Cerebellar nuclear complex (tissue), 1 donor: ENCODE data around the gene DHRS3.

ENCODE experiments used
- DNase-seq, 2 experiments: peaks; one replicate each; lab custom pipeline; 2025; lab: John Stamatoyannopoulos, UW

Gene DHRS3

DNA sequence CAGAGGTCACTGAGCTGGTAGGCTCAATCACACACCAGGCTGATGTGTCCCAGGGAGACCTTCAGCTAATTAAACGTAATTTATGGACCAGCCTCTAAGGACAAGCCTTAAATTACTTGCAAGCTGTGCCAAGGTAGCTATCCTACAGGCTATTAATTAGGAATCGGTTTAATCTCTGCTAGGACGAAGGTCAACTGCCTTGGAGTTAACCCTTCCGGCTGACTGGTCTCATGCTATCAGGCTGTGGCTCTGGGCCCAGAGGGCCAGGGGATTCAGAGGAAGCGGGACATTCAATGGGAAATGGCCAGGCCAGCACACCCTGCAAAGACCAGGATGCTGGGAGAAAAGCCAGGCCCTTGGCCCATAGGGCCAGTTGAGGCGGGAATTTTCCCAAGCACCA, 19.0 kb downstream of the DHRS3 start:
- no peak for DNase-seq

DNA sequence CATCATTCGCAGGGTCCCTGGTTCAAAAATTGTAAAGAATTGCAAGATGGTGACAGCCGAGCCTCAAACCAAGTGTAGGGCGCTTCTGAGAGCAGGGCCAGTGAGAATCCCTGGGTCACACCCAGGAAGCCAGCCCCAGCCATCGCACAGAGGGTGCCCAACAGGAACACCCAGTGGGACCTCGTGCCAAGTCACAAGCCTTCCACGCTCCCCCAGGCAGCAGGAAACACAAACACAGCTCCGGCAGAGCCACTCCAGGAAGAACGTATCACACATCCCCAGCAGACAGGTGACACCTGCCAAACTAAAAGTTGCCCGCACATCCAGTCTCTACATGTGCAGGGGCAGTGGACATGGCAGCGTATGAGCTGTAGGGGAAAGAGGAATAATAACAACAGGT, 20.2 kb downstream of the DHRS3 start:
- no peak for DNase-seq

DNA sequence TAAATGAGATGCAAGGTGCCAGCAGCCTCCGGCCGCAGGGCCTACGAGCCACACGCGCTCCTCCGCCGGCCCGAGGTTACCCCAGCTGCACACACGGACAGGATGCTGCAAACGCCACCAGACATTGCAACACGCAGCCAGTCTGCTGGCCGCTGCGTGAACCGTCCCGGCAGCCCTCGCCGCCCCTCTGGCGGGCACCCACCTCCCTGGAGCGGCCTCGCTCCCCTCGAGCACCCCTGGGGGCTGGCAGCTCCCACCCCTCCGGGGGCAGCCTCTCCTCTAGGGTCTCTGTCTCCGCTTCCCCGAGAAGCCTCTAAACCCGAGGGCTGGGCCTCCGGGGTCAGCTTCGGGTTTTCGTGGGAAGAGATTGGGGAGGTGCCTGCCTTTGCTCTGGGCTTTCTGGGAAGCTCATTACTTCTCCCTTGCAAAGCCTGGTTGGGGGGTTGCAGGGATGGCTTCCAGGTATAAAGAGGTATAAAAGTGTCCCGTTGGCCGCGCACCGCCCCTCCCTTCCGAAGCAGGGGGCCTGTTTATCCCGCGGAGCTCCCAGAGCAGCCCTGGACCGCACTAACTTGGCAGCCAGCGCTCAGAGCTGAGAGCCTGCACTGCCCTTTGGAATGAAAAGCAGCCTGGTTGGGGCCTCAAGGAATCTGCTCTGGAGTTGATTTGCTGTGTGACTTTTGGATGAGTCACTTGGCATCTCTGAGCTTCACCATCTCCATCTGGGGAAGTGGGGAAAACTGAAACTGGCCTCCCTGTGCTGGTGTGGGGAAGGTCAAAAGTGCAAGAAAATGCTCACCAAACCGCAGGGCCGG, 21.8 kb downstream of the DHRS3 start:
- no peak for DNase-seq

DNA sequence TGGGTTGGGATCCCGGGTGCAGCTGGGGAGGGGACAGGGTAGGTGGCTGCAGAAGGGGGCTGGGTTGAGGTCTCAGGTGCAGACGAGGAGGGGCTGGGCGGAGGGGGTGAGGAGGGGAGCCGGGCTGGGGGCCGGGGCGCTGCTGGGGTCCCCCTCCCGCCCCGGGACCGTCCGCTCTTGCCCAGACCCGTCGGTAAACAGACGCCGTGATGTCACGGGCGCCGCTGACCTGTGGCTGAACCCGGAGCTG, 22.3 kb downstream of the DHRS3 start:
- DNase-seq: no peak

DNA sequence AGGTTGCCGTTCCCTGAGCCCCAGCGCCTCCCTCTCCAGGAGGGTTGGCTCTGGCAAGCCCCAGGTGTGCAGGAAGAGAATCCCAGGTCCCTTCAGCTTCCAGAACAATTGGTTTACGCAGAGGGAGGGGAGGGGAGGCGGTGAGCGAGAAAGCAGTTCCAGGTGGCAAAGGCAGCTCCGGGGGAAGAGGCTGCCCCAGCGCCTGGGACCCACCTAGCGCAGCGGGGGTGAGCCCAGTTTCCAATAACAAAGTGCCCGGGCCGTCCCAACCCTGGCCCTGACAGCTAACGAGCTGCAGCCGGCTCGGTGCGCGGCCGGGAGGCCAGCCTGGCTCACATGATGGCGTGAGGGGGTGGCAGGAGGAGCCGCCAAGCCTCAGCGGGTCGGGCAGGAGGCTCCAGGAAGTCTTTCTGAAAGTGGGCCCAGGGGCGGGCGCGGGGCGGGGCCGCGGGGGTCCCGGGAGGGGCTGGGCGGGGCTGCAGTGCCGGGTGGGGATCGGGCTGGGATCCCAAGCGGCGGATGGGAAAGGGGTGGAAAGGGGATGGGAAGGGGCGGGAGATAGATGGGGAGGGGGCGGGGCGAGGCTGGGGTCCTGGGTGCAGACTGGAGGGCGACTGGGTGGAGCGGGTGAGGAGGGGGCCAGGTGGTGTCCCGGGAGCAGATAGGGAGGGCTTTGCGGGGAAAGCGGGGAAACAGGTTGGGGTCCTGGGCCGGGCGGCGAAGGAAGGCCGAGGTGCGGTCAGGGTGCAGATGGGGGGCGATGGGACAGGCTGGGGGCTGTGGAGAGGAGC, 22.8 kb downstream of the DHRS3 start:
- DNase-seq: no peak

DNA sequence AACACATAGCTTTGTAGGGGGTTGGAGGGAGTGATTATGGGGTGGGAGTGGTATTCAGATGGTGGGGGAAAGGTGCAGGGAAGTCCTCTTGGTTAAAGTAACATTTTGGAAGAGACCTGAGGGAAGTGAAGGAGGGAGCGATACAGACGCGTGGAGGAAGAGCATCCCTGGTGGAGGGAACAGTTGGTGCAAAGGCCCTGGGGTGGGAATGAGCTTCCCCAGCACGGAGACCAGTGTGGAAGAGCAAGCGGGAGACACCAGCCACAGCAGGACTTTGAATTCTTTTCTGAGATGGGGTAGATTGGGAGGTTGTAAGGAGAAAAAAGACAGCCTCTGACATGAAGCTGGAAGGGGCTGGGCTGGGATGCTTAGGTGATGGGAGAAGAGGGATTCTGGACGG, 23.5 kb downstream of the DHRS3 start:
- DNase-seq: no peak

DNA sequence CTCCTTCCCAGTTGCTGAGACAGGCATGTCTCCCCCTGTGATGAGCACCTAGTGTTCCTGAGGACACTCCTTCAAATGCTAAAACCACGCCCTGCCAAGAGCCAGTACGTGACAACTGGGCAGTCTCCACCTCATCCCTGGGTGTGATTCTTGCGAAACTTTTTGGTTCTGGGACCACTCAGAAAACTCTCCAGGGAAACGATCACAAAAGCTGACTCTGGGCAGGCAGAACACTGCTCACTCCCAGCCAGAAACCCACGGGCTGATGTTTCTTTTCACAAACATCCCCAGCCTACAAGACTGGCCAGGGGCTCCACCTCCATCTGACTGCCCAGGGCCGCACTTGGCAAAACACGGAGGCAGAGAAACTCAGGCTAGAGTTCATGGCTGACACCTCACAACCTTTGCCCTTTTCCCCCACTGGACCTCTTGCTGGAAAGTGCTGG, 24.4 kb downstream of the DHRS3 start:
- DNase-seq: no peak

DNA sequence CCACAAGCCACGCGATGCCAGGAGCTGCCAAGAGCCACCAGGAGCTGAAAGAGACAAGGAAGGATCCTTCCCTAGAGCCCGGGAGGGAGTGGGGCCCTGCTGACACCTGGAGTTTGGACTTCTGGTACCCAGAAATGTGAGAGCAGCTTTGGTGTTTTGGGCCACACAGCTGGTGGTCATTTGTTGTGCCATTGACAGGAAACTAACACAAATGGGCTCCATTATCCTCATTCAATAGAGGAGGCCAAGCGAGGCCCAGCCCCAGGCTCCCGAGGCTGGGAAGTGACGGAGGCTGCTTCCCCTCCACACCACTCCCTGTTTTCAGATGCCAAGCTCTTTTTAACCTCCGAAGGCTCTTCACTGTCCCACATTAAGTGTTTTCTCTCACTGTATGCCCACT, 25.5 kb downstream of the DHRS3 start:
- DNase-seq: no peak

DNA sequence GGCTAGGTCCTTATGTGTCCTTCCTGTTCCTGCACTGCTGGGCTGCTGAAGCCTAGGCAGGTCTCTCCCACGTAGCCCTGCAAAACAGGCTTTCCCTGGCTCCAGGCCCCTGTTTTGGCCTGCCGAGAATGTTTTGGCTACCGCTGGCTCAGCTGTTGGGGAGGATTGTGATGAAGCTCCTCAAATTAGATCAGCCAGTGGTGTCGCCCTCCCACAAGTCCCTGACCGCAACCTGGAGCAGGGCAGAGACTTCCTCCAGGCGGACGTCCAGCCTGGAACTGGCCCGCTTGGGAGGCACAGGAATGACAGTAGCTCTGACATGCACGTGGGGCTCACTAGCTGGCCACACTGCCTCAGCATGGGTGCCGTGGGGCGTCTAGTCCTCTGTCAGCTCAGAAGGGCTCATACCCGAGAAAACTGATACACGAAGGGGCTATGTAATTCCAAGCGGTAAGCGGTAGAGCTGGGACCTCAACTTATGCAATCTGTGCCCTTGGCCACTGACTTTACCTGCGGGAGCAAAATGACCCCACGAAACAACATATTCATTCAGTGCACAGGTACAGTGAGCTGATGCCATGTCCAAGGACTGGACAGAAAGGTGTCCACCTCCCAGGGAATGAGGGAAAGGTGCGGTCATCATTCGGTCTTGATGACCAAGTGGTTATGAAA, 26.6 kb downstream of the DHRS3 start:
- DNase-seq: no peak

DNA sequence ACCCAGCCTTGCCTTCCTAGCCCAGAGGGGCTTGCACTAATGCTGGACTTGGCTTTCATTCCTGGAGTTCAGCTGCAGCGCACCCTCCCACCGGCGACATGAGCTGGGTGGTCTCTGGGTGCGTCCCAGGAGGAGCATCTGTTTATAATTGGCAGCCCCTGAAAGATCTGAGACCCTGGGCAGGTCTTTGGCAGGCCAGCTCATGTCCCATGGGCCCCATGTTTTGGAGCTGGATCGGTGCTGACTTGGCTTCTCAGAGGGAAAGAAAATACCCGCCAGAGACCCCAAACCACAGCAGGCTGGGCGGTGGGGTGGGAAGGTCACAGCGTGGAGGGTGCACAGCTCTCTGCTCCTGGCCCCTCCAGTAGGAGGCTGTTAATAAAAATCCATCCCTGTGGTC, 29.3 kb downstream of the DHRS3 start:
- DNase-seq: no peak

DNA sequence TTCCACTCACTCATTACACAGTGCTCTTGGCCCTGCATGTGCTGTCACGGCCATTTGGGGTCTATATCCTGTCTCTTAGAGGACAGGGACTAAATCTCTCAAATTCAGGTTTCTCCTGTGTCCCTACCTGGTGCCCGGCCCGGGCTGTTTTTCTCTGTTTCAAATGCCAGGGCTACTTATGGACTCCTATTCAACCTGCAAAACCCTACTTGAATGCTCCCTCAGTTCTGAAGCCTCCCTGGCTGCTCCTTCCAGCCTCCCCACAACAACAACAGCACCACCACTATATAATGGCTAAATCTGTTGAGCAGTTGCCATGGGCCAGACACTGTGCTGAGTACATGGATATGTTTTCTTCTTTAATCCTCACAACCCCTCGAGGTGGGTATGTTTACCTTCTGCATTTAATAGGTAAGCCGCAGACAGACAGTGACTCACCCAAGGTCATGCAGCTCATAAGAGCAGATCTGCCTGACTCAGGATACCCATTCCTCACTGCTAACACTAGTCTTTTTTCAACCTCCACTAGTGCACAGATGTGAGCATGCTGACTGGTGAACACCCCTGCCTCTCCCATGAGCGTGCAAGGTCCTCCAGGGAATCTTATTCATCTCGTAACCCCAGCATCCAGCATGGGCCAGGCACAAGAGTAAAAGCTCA, 29.9 kb downstream of the DHRS3 start:
- no peak for DNase-seq

DNA sequence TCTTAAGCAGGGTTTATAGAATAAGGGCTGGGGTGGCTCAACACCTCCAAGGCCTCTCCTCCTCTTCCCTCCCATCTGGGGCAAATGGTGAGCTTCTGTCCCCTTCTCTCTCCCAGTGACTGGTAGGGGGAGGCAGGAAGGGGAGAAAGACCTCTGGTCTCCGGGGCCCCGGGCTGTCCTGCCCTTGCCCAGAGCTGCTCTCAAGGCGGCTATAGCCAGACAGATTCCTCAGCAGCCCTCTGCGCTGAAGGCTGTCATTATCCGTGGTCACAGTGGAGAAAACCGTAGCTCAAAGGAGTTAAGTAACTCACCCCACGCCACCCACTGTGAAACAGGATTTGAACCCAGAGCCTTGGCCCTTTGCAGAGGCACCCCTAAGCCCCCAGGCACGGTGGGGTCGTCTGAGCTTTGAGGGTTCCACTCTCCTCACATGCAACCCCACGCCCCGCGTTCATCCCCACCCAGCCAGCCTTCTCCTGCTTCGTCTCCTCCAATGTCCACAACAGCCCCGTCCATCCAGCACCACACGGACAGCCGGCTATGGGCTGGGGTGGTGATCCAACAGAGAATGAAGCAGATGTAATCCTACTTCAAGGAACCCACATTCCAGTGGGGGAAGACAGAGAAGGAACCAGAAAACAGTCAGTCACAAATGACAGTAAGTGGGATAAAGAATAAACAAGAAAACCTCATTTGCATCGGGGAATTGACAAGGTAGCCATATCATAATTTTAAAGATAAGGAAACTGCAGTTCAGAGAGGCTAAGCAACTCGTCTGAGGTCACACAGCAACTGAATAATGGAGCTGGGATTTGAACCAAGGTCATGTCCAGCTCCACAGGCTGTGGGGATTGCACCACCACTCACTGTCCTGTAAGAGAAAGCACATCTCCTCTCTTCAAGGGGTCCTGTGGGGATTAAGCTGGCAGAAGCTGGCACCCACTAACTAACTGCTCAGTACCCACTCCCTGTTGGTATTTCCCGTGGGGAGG, 31.8 kb downstream of the DHRS3 start:
- no peak for DNase-seq

DNA sequence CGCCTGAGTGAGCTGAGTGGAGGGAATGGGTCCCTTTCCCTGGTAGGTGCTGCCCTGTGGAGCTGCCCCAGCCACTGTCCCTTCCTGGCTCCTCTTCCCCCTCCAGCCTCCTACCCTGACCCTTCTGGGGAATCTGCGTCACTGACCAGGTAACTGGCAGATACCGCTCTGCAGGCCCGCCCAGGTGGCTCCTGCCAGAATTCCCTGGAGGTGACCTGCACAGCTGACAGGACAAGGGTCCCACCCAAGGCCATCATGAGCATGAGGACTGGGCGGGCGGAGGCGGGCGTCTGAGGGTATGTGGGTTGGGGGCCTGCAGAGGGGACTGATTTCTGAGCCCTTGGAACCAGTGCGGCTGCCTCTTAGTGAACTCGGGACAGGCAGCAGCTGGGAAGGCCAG, 32.5 kb downstream of the DHRS3 start:
- DNase-seq: no peak

DNA sequence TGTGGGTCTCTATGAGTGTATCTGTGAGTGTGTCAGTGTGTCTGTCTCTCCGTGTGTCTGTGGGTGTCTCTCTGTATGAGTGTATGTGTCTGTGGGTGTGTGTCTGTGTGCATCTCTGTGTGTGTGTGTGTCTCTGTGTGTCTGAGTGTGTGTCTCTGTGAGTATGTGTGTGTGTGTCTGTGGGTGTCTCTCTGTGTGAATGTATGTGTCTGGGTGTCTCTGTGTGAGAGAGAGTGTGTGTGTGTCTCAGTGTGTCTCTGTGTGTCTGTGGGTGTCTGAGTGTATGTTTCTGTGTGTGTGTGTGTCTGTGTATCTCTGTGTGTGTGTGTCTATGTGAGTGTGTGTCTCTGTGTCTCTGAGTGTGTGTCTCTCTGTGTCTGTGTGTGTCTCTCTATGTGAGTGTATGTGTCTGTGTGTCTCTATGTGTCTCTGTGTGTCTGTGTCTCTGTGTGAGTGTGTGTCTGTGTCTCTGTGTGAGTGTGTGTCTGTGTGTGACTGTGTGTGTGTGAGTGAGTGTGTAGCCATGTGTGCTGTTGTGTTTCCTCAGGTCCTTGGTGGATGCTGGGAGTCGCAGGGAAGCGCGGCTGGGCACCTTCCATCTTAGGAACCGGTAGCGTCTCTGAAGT, 33.0 kb downstream of the DHRS3 start:
- DNase-seq: no peak

DNA sequence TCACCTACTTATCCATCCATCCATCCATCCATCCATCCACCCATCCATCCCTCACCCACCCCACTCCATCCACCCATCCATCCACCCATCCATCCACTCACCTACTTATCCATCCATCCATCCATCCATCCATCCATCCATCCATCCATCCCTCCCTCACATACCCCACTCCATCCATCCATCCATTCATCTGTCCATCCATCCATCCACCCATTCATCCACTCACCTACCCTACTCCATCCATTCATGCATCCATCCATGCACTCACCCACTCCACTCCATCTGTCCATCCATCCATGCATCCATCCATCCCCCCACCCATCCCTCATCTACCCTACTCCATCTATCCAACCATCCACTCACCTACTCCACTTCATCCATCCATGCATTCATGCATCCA, 34.5 kb downstream of the DHRS3 start:
- DNase-seq: no peak

DNA sequence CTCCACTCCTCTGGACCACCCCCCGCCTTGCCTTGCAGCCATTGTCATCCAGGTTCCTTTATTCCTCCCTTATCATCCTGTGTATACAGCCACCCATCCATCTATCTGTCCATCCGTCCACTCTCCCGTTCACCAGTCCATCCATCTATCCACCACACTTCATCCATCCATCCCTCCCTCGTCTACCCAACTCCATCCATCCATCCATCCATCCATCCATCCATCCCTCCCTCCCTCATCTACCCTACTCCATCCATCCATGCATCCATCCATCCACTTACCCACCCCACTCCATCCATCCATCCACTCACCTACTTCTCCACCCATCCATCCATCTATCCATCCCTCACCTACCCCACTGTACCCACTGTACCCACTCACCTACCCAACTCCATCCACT, 35.4 kb downstream of the DHRS3 start:
- no peak for DNase-seq

DNA sequence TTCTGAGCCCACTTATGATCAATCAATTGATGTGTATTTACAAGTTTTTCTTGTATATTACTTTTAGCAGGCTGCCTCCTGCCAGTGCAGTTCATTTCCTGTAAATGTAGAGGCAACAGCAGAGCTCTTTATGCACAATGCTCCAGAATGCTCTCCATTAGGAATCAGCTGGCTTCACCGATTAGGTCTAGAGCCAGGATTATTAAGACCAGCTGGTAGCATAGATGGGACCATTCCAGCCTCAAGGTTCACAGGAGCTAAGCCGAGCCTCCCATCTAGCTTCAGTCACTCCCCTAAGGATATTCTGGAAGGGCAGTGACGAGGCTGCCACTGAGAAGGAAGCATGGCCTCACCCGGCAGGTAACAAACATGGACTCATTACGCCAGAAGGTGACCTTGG, 36.8 kb downstream of the DHRS3 start:
- no peak for DNase-seq

DNA sequence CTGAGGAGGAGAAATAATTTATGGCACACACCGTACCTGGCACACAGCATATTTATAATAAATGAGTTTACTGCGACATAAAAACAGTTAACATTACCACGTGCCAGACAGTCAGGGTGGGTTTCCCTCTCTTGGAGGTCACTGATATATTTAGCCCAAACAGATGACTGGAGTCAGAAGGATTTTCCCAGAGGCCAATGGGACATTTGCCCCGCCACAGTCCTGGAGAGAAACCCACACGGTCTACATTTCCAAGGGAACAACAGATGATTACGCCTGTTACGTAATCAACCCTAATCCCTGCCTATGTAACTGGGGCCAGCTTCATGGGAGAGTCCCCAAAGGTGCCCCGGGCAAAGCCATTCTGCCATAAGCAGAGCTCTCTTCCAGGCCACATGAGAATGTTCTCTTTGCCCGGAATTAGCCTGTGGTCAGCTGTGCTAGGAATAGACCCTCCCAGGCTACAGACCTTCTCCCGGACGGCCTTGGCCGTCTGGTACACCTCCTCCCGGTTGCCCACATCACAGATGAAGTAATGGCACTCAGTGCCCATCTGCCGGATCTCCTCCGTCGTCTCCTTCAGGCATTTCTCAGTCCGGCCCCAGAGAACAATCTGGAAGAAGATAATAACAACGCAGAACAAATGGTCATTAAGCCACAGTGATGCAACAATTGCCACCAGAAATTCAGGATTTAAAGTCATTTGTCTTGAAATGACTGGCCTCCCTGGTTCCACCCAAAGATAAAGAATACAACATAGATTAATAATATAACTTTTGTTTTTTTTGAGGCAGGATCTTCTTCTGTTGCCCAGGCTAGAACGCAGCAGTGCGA, 37.7 kb downstream of the DHRS3 start:
- no peak for DNase-seq

DNA sequence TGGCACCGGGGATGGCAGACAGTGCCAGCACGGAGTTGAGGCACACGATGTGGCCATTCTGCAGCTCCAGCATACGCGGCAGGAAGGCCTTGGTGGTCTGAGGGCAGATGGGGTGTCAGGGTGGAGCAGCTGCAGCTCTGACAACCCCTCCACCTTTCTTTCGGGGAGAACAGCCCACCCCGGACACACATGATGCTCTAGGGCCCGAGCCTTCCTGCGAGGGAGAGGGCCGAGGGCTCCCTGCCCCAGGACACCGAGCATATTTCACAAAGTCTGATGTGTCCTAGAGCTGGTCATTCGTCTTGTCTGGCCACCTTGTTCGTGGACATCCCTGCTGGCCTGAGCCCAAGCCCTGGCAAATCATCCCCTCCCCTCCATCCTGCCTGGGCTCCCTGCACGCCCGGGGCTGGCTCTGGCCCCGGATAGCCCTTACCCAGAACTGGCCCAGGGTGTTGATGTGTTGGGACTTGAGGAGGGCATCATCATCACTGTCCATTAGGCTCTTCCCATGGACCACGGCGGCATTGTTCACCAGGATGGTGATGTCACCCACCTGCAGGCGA, 39.1 kb downstream of the DHRS3 start:
- no peak for DNase-seq

DNA sequence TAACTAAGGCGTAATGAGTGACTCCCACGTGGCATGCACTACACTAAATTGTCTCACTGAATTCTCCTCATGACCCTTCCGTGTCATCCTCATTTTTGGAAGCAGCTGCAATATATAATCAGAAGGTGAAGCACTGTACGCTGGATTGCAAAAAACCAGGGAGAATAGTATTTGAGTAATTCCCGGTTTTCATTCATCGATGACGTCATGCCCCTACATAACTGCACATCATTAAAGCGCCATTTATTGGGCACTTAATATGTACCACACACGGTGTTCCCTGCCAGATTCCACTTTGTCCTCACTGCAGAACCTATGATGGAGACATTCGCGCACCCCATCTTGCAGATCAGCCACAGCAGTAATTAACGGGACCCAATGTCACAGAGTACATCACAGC, 41.0 kb downstream of the DHRS3 start:
- no peak for DNase-seq
